VCaP (cell line): ENCODE data around the gene ZHX3.

Experiments used
- H3K27ac ChIP-seq: fragments of 450-650 bp; 2 replicates; pipeline ENCODE4 v1.5.1; 2017
- CTCF ChIP-seq: fragments of 450-650 bp; conservative IDR thresholded peaks from 2 replicates; pipeline ENCODE4 v1.5.1; 2017; ENCODE audit warnings: mild to moderate bottlenecking, moderate library complexity

ZHX3 gene

GRCh38 chr20:41174782-41175181, 142.7 kb downstream of the ZHX3 start:
- TF ChIP-seq CTCF: no peak
- no peak overlapping the region for H3K27ac ChIP-seq

DNA sequence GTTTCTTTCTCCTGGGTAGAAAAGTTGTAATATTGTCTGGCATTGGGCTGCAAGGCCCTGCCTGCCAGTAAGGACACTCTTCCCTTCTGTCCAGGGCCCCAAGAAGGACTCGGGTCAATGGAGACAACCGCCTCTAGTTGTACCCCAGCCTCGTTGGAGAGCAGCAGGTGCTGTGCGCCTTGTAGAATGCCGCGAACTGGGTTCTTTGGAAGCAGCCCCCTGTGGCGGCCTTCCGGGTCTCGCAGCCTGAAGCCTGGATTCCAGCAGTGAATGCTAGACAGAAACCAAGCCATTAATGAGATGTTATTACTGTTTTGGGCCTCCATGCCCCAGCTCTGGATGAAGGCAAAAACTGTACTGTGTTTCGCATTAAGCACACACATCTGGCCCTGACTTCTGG, 143.2 kb downstream of the ZHX3 start:
- no peak for TF ChIP-seq CTCF

DNA sequence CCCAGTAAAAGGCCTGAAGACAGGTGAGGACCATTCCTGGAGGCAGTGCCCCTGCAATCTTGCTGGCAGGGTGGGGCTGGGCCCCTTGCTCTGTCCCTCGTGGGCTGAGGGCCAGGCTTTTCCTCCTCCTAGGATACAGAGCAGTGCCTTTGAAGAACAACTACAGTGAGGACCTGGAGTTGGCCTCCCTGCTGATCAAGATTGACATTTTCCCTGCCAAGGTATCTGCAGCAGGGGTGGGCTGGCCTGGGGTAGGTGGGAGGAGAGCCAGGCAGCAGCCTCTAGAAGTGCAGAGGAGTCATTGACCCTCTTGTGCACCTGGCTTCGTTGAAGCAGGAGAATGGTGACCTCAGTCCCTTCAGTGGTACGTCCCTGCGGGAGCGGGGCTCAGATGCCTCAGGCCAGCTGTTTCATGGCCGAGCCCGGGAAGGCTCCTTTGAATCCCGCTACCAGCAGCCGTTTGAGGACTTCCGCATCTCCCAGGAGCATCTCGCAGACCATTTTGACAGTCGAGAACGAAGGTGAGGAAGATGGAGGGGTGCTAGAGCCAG, 143.7 kb downstream of the ZHX3 start:
- no peak for TF ChIP-seq CTCF
- no peak overlapping the region for H3K27ac ChIP-seq

More for the DNA sequence above, 143.2 kb downstream of the ZHX3 start:
- no peak overlapping the region for H3K27ac ChIP-seq

DNA sequence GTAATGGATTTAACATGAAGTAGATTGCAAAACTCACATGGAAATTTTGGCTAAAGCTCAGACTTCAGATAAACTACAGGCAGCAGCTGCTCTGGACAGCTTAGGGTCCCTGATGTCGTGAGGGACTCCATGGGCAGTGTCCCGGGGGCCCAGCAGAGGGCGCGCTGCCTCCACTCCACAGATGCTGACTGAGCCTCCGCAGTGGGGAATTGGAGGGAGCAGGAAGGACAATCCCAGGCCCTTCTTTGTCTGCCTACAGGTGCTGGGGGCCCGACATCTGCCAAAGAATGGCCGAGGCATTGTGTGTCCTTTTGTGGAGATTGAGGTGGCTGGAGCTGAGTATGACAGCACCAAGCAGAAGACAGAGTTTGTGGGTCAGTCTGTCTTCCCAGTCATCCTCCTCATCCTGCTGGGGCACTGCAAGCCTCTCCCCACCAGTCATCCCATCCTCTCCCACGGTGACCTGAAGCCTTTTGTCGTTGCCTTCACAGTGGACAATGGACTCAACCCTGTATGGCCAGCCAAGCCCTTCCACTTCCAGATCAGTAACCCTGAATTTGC, 144.3 kb downstream of the ZHX3 start:
- peak; percentile 97 for TF ChIP-seq CTCF

DNA sequence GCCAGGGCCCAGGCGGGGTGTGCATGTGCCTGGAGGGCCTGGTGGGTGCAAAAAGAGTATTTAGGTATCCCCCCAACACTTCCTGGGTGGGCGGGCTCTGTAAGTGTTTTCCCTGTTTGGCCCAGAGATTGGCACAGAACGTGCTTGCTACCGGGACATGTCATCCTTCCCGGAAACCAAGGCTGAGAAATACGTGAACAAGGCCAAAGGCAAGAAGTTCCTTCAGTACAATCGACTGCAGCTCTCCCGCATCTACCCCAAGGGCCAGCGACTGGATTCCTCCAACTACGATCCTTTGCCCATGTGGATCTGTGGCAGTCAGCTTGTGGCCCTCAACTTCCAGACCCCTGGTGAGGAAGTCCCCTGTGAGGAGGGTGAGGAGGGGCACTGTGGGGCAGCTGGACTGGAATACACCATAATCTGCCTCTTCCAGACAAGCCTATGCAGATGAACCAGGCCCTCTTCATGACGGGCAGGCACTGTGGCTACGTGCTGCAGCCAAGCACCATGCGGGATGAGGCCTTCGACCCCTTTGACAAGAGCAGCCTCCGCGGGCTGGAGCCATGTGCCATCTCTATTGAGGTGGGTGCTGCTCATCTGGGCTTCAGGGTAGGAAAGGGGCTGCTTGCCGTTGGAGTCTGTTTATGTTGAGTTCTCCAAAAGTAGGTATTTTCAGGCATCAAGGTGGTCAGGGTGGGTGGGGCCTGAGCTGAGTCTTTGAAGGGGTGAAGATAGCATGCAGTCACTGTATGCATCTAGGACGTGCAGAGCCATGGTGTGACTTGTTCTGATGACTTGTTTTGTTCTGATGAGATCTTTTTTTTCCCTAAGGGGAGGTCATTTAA, 145.0 kb downstream of the ZHX3 start:
- H3K27ac ChIP-seq: no peak overlapping the region
- TF ChIP-seq CTCF: no peak

More for the DNA sequence above, 144.3 kb downstream of the ZHX3 start:
- no peak overlapping the region for H3K27ac ChIP-seq

- no peak overlapping the region for H3K27ac ChIP-seq
- no peak for TF ChIP-seq CTCF
Measured at GRCh38 chr20:41171736-41172295, 145.7 kb downstream of the ZHX3 start.

DNA sequence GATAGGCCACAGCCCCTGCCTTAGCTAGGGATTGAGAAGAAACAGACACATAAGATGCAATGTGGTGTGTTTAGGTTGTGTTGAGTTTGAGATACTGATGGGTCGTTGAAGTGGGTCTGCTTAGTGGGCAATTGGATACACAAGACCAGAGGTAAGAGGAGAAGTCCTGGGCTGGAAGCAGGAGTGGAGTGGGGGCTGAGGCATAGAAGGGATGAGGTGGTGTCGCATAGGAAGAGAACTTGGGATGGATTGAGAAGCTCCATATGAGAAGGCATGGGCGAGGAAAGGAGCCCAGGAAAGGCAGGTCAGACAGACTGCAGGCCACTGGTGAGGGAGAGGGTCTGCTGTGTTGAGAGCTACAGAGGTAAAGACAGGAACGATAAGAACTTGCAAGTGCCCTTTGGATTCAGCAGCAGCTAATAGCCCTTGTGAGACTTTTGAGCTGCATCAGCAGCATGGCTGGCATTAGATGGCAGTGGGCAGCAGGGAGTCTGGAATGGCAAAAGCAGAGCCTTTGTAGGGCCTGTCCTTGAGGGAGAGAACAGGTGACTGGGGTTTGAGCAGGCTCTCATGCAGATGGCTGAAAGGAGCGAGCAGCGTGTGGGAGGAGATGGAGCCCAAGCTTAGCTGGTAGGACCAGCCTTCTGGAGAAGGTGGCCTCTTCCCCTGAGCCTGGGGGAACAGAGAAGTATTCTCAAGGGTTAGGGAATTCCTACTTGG, 147.0 kb downstream of the ZHX3 start:
- no peak for TF ChIP-seq CTCF
- H3K27ac ChIP-seq: no peak overlapping the region
